GM18505 (cell line): ENCODE data around the gene ARMH1.
"Not testable (repeated sequence)": the region's sequence is repeated elsewhere in the genome, so short reads cannot be mapped to it uniquely, and the experiment has no call there.

Experiments
- ATAC-seq: cut with Tn5 transposase; IDR thresholded peaks from one replicate; pipeline ENCODE4 v1.9.1; 2021; ENCODE audit not compliant: unreplicated experiment
- POLR2A ChIP-seq: IDR thresholded peaks from 4 replicates; pipeline ENCODE4 v1.6.1; 2011; ENCODE audit warnings: borderline replicate concordance; ENCODE audit not compliant: insufficient read depth, insufficient read length; ENCODE audit errors: extremely low read depth

Gene ARMH1

DNA sequence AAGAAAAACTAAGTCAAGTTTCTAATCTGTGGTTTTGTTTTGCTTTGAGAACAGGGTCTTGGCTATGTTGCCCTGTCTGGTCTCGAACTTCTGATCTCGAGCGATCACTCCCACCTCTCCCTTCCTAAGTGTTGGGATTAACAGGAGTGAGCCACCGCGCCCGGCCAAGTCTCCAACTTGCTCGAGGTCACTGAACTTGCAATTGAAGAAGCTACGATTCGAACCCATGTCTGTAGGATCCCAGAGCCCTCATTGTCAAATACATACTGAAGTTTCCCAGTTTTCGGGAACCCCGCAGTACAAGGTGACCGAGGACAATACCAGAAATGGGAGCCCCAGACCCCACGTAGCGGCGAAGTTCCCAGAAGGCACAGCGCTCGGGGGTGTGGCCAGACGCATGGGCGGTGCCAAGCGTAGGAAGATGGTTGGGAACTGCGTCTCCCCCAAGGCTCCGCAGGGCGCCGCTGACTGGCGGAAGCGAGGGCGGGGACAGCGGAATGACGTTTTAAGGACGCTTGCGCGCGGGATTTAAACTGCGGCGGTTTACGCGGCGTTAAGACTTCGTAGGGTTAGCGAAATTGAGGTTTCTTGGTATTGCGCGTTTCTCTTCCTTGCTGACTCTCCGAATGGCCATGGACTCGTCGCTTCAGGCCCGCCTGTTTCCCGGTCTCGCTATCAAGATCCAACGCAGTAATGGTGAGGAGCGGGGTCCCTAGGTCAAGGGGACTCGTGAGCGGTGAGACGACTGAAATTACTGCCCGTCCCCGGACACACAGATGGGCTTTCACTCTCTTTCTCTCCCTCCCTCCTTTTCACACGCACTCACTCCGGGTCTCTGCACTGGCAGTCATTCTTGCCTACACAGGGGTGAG, 65.0 kb downstream of the ARMH1 start, which contains the start of gene KIF2C:
Gene KIF2C (plus strand): TSS at position 531 of the 872 bp plus-strand sequence. CDS start 96 bp downstream, at position 627.
- peak; percentile 98 for TF ChIP-seq POLR2A
- ATAC-seq: peak; percentile 95

DNA sequence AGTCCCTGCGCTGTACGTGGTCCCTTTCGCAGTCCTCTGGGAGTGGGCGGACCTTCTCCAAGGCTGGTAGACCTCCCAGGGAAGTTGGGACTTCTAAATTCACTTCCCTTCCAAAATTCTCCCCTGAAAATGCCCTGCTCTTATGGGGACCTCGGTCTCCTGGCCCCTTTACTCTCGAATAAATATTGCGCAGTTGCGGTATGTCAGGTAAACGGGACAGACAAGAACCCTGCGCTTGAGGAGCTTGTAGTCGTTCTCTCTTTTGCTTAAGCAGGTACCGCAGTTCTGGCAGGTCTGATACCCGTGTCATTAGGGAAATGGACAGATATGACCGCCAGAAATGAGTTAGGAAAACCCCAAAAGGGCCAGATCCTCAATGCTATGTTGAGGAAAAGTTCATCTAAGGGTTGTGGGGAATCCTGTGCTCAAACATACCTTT, 65.7 kb downstream of the ARMH1 start:
- no peak for ATAC-seq
- TF ChIP-seq POLR2A: no peak

DNA sequence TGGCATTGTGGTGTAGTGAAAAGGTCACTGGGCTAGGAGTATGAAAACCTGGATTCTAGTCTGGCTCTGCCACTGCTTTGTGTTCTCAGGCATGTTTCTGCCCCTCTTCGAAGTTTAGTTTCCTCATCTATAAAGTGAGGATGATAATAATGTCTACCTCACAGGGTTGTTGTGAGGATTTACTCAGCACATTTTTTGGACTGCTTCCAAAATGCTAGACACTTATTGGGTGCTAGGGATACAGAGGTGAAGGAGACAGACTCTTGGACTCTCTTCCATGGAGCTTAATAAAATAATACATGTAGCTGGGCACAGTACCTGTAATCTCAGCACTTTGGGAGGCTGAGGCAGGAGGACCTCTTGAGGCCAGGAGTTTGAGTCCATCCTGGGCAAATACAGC, 68.7 kb downstream of the ARMH1 start:
- no peak for ATAC-seq
- TF ChIP-seq POLR2A: no peak

DNA sequence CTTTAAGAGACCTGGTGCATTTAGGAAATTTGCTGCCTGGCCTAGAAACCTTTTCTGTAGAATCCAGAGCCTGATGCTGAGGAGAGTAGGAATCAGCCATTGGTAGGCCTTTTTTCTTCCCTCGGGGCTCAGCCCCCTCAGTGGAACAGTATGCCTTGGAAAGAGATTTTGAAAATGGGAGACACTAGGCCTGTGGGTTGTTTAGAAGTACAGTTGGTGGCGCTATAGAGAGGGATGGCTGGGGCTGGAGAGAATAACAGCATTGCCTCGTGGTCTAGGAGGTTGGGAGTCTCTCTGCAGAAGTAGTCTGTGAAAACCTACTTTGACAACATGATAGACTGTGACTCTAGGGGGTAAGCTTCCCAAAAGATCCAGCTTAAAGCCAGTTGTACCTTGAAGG, 73.4 kb downstream of the ARMH1 start:
- ATAC-seq: no peak
- no peak for TF ChIP-seq POLR2A

DNA sequence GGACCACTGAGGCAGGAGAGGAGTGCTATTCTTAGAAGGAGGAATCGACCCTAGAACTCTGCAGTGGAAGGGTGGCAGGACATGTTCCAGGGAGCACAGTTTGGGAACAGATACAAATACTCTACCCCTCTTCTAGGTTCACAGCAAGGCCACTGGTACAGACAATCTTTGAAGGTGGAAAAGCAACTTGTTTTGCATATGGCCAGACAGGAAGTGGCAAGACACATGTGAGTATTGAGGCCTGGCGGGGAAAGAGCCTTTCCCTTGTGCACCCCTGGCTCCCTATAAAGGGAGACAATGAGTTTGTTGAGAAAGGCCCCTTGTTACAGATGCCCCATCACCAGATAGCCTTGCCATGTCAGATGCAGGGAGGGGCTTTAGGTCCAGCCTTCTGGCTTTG, 82.9 kb downstream of the ARMH1 start:
- no peak for ATAC-seq
- peak; percentile 30 for TF ChIP-seq POLR2A

DNA sequence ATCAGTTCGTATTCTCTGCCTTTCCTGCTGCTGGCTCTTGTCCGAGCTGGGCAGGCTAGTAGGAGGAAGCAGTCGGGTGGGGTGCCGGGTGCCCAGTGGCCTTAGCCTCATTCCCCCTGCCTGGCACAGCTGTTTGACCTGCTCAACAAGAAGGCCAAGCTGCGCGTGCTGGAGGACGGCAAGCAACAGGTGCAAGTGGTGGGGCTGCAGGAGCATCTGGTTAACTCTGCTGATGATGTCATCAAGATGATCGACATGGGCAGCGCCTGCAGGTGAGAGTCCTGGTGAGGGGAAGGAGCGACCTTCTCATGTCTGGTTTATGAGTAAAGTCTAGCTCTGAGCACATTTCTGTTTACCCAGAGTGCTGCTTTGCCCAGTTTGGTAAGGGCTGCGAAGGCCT, 84.6 kb downstream of the ARMH1 start:
- TF ChIP-seq POLR2A: no peak
- no peak for ATAC-seq

DNA sequence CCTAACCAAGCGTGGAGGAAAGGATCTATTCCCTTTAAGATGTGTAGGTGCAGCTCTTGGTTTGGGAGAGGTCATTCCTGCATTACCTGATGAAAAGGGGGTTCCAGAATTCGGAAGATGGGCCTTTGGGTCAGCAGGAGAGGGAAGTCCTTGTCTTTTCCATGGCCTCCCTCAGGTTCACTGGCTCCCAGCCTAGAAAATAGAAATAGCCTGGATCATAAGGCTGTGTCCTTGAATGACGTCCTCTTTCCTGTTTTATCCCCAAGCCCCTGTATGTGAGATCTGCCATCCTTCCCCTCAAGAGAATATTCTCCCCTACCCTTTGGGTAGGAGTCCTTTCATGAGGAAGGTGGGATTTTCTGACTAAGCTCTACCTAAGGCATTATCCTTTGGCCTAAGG, 86.4 kb downstream of the ARMH1 start:
- no peak for TF ChIP-seq POLR2A
- no peak for ATAC-seq

DNA sequence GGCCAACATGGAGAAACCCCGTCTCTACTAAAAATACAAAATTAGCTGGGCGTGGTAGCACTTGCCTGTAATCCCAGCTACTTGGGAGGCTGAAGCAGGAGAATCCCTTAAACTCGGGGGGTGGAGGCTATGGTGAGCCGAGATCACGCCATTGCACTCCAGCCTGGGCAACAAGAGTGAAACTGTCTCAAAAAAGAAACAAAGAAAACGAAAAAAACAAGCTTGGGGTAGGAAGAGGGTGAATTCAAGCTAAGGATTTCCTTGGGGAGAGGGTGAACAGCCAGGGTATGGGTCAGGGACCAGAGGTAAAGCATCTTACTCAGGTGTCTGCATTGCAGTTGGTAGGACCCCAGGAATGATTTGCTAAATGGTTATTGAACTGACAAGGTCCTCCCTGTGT, 91.9 kb downstream of the ARMH1 start:
- not testable (repeated sequence) for ATAC-seq
